Stimulated activated CD4-positive, alpha-beta T cell treated with anti-CD3 and anti-CD28 coated beads, Interleukin-4, amount 100 ng/mL, for 24 hours (primary cell): ENCODE data around the gene VTI1B.
"Not testable (repeated sequence)": the region's sequence is repeated elsewhere in the genome, so short reads cannot be mapped to it uniquely, and the experiment has no call there.

Source experiments
- DNase-seq: peaks from one replicate; pipeline ENCODE4 v3.0.0-alpha.2; 2020

Gene VTI1B

DNA sequence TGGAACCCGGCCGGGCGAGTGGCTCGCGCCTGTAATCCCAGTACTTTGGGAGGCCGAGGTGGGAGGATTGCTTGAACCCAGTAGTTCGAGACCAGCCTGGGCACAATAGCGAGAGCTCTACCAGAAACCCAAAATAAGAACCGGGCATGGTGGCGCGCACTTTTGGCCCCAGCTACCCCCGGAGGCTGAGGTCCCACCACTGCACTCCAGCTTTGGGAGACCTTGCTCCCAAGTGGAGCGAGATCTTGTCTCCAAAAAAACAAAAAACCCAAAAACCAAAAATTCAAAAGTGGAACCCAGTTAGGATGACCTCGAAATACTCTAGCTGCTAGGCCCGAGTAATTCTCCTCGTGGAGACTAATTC lies 769 bp upstream of the VTI1B start:
- no peak for DNase-seq

DNA sequence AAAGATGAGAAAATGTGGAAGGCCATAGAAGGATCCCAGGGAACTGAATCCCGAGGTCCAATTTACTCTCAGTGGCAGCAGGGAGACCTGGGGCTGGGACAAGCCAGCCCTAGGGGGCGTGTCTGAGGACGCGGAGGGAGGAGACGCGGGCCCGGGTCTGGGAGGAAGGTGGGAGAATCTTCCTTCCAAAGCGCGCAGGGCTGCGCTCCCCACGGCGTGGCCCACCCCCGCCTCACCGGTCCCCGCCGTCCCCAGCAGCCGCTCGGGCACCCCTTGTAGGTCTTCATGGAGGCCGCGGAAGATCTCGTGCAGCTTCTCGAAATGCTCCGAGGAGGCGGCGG lies 323 bp downstream of the VTI1B start:
- peak; percentile 60 for DNase-seq

DNA sequence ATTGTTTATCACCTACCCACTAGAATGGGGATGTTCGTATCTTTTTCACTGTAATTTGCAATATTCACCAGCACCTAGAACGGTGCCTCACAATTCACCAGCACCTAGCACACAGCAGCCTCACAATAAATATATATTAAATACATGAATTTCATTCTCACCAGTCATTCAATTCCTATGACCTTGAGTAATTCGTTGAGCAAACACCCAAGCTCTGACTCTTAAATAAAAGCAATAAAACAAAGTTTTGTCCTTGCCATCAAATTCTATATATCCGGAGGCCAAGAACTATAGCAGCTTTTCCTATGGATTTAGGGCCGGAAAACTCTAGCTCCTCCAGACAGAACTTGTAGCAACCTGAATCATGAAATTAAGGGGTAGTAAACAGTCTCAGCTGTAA lies 981 bp downstream of the VTI1B start:
- DNase-seq = no peak

DNA sequence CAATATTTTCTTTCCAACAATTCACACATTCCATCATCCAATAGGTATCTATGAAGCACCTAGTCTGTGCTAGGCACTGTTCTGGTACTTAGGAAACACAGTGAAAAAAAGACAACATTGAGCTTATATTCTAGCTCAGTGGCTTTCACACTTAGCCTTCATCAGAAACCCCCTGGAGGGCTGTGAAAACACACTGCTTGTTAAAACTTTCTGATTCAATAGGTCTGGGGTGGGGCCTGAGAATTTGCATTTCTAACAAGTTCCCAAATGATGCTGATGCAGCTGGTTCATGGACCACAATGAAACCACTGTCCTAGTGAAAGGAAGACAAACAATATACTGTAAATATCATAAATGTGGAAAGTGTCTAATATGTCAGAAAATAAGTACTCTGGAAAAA lies 5.9 kb downstream of the VTI1B start:
- peak; percentile 17 for DNase-seq

DNA sequence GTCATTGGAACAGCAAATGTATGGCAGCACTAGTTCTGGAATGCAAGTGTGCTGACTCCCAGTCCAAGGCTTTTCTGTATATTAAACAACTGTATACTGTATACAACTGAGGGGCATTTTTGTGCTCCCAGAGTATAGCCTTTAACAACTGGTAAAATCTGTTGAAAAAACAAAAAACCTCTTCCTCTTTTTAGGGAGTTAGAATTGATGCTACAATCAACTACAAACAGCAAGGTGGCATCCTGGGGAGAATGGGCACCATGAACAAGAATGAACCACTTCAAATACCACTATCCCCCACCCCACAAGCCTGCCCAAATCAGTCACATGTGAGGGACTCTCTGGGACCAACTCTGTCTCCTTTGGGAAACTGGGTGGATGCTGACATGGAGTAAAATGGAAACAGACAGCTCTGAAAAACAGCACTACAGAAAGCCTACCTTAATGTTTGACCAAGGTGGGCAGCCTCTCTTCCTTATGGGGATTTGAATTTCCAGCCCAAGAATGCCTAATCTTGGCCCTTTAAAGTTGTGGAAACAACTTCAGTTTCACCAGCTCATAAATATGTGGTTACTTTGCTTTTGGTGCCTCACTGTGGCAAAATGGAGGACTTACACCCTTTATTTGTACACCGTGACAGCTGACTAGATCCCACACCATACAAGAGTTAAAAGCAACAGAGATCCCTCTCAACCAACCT lies 7.5 kb downstream of the VTI1B start:
- DNase-seq = peak; percentile 30

DNA sequence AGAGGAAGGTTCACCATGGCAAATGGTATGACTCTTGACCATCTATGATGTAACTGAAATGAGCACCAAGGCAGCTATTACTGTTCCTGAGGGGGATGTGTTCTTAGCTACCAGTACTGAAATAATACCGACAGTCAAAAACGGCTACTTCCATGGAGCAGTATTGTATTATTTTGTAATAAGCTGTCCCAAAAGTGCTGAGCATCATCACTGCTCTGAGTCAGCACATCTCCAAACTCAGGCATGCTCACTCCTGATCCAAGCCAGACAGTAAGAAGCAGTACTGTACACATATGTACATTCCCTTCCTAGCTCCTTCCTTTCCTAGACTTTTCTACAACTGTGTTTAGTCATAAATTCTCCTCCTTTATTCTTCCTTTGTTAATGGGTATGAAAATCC lies 8.6 kb downstream of the VTI1B start:
- DNase-seq = no peak

DNA sequence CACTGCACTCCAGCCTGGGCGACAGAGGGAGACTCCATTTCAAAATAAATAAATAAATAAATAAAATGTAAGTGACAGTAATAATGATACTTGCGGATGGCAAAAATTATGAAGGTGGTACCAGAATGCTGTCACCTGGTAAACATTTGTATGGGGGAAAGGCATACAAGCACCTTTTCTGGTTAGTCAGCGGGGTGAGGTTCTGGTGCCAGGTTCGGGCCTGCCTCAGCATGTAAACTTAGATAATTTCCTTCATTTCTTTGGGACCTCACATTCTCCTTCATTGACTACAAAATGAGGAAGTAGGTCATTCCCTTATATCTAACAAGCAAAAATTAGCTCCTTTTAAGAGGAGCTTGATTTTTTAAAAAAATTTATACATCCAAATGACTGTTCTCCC lies 10.8 kb downstream of the VTI1B start:
- DNase-seq = no peak

DNA sequence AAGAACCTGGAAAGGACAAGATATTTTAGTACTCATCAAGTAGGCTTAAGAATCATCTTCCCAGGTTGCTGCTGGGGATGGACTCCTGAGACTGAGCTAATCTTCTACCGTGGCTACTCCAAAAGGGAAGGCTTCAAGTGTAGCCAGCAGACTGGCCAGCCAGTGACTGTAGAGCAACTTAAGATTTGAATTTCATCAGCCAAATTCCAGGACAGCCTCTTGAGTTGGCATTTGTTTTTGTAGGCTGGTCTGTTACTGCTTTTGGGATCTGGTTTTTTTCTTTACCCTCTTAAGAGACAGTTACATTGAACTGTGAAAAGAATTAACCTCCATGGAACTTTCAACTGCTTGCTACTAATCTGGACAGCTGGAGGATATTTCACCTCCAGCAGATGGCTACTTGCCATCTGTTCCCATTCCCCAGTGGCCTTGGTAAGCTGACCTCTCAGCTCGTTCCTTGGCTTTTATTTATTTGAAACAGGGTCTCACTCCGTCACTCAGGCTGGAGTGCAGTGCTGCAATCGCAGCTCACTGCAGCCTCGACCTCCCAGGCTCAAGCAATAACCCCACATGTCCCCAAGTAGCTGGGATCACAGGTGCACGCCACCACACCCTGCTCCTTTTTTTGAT lies 20.7 kb downstream of the VTI1B start:
- DNase-seq = no peak

DNA sequence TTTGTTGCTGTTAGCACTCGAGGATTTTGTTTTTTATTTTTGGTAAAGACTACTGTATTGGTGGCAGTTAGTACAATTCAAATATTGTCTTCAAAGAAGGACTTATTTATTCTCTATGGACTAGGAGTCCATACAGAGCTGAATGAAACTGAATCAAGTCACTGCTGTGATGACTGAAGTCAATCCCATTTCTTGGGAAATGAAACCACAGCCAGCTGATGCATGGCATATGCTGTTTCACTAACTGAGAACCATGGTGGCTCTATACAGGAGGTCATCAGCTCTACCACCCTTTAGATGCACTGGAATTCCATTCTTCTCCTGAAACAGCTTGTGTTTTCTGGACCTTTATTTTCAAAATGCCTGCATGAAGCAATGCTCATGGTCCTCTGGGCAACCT lies 22.2 kb downstream of the VTI1B start:
- no peak for DNase-seq

DNA sequence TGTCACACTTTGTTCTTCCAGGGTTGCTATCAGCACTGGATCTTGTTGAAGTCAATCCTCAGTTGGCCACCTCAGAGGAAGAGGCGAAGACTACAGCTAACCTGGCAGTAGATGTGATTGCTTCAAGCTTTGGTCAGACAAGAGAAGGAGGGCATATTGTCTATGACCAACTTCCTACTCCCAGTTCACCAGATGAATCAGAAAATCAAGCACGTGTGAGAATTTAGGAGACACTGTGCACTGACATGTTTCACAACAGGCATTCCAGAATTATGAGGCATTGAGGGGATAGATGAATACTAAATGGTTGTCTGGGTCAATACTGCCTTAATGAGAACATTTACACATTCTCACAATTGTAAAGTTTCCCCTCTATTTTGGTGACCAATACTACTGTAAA lies 23.7 kb downstream of the VTI1B start:
- no peak for DNase-seq

DNA sequence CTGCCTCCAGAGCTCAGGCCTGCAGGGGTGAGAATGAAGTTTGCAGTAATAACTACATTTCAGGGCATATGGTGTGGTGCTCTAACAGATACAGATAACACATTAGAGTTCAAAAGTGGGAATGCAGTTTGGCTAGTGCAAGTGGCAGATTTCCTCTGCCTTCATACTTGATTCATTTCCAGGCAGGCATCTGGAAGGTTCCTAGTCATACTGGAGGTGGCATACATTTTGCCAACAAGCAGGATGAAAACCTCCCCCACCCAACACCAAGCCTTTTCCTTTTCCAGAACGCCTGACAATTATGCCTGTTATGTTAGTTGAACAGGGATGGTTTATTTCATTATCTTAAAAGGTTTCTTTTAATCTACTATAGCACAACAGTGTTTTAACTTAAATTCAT lies 24.3 kb downstream of the VTI1B start:
- DNase-seq = no peak

DNA sequence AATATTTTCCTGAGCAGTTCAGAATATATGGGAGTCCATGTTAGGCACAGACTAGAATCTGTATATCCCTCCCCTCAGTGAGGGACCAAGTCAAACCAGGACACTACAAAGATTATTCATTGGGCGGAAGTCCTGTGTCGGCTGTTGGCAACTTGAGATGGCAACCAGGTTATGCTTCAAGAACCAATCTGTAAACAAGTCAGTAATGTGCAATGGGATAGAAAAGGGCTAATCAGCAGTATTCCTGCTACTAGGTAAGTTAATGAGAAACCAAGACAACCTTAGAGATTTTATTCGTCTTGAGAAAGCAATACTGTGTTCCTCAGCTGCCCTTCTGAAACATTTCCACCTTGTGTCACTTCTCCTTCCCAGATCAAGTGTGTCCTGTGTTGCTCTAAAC lies 28.3 kb downstream of the VTI1B start:
- no peak for DNase-seq

DNA sequence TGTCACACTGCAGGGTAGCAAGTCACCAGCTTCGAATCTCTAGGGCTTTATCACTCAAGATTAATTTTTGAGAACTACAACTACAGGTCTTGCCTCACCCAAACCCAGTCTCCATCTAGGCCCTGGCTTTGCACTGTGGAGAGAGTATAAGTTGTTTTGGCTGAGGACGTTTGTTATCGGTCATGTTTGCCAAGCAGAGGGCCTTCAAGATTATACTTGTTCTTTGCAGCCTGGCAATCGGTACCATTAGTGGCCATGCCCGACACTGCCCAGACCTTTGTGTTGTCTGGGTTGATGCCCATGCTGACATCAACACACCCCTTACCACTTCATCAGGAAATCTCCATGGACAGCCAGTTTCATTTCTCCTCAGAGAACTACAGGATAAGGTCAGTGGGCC lies 29.0 kb downstream of the VTI1B start:
- DNase-seq = no peak

DNA sequence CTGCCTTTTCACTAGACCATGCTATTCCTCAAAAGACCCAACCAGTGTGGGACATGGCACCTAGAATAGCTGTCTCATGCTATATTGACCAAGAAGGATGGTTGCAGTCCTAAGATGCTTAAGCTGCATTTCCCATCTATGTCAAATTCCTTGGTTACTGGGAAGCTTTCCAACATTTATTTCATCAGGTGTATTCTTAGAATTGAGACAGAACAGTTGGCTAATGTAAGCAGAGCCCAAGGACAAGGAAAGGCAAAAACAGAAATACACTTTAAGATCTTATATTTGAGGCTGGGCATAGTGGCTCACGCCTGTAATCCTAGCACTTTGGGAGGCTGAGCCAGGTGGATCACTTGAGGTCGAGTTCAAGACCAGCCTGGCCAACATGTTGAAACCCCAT lies 30.0 kb downstream of the VTI1B start:
- DNase-seq = no peak

DNA sequence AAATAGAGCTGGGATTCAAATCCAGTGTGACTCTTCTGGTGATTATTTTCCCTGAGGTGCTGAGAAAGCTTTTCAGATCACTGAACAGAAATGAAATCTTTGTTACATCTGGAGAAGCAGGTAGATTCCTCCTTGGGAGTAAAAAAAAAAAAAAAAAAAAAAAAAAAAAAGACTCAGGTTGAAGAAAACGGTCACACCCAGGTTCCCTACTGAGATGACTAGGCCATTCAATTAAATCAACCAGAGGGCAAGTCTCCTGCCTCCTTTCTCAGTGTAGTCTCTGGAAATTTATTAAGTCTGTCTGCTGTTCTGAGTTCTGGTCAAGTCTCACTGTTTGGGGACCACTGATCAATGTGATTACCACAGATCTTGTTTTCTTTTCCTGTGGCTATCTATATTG lies 30.7 kb downstream of the VTI1B start:
- DNase-seq = no peak

DNA sequence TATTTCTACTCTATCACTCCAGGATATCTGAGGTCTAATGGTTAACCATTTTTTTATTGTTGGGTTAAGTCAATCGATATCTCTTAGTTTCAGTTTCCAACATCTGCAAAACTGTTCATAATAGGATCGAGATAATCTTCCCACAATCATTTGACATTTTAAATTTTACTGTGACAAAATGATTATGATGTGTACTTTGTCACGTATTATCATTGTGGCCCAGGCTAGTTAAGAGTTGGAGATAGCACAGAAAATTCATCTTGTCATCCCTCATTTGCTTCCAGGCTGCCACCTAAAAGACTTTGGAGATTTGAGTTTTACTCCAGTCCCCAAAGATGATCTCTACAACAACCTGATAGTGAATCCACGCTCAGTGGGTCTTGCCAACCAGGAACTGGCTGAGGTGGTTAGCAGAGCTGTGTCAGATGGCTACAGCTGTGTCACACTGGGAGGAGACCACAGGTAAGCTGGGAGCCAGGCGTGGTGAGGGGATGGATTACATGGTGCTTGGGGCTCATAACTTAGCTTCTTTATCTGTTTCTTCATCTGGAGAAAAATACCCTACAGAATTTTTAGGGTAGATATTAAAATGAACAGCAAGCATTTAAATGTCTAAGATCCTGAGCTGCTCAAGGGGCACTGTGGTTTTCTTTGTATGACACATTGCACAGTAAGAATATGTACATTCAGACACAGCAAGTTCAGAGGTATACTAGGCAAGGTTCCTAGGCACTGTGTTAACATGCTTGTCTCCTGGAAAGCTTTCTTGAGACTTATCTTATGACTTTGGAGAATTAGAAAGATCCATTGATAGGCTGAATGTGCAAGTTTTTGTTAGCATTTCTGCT lies 32.3 kb downstream of the VTI1B start:
- DNase-seq = no peak

DNA sequence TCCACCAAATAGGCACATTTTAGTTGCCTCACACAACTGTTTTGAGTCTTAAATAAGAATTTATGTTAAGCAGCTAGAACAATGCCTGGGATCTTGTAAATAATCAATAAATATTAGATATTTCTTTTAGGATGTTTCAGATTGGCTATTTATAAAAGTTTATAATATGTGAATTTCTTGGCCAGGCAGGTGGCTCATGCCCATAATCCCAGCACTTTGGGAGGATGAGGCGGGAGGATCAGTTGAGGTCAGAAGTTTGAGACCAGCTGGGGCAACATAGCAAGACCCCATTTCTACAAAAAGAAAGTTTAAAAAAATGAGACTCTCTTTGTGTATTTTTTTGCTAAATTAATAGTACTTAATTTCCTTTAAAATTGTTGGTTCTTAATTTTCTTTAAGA lies 33.0 kb downstream of the VTI1B start:
- DNase-seq = no peak

DNA sequence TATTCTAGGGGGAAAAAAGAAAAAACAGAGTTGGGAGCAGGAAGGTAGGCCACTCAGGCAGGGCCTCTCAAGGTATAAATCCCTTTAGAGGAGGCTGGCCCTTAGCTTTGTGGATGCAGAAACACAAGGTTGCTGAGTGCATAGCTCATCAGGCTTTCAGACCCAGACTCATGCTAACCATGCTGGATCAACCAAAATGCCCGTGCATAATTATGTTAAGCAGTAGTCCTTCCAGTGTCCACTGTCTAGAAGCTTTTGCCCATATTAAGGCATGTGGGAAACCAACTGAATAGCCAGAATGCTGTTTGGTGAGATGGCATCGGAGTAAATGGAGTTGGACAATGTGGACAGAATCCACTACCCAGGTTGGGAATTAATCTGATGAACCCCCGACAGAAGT lies 35.8 kb downstream of the VTI1B start:
- no peak for DNase-seq

DNA sequence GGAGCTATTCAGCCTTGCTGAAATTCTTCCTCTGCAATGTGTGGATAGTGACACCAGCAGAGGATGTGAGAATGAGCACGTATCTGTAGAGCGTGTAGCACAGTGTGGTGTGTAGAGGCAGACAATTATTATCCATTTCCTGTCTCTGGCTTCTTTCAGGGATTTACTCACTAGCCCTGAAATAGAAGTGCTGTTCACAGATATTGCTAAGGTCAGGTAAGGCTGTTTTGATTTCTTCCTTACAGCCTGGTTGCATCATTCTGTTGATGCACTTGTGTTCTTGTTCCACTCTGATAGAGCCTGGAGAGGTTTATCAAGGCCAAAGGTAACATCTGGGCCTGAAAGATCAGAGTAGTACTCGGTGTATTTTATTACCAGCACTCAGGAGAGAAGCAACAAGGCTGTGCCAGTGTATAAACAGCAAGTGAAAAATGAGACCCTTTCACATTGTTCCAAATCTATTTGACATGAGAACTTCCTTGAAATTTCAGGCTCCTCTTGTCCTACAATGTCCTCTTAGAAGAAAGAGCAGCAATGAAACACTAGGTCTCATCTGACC lies 38.0 kb downstream of the VTI1B start:
- no peak for DNase-seq

DNA sequence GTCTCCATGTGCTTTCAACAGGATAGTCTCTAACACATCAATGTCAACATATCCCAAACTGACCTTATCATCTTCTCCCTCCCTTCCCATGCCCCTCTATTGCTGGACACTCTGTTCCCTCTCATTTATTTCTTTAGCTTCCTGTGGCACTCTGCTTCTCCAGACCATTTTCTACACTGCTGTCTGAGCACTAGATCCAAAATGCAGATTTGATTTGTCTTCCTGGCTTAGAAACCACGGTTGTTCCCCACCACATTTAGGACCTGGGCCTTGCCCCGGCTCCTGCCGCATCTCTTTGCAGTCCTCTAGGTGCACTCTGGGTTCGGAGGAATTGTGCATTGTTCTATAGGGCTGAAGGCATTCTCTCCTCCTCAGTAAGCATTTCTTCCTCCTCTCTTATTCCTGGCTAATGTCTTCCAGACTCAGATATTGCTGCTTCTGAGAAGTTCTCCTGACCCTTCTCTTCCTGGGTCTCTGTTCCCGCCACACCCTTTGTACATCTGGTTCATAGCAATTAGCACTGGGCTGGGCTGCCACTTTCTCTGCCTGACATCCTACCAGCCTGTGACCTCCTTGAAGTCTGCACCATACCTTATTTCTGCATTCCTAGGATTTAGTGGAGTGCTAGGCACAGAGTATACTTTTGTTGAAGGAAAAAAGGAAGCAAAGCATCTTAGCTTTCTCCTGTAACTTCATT lies 40.8 kb downstream of the VTI1B start:
- no peak for DNase-seq

DNA sequence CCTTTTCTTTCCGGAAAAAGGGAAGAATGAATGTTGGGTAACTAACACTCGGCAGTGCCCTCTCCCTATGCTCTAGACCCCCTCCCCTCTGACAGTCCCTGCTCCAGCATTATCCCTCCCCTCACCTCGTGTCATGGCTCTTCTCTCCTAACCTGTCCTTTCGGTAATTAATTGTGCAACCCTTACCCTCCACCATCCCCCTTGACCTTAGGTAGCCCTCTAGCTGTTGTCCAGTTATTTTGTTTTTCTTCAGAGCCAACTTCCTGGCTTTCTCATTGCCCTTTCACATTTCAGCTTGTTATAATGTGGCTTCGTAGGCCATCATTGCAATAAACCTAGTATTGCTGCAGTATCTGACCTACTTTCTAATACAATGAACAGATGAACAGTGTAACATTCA lies 43.5 kb downstream of the VTI1B start:
- no peak for DNase-seq

DNA sequence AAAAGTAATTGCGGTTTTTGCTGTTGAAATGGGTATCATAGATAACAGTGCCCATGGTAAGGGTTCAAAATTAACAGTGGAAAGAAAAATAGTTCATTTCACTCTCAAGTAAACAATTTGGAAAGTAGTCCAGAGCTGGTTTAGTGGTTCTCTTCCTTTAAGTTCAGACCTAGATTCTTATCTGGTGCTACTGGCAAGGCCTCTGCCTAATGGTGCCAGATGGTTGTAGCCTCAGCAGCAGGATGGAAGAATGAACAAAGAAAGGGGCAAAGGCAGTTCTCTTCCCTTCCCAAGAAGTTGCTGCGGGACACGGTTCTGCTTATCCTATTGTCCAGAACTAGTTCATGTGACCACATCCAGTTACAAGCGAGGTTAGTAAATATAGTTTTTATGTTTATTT lies 44.2 kb downstream of the VTI1B start:
- DNase-seq = no peak

DNA sequence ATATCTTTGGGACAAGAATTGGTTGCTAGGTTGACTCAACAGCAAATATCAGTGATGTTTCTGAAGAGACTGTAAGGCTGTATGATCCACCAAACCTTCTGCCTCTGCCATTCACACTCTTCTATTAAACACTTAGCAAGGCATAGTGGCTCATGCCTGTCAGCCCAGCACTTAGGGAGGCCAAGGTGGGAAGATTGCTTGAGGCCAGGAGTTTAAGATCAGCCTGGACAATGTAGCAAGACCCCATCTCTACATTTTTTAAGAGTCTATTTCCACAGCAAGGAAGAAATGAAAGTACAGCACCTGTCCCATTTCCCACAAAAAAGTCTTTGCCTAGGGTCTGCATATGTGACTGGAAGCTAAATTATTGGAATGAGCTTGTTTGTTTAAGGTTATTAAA lies 46.9 kb downstream of the VTI1B start:
- no peak for DNase-seq

DNA sequence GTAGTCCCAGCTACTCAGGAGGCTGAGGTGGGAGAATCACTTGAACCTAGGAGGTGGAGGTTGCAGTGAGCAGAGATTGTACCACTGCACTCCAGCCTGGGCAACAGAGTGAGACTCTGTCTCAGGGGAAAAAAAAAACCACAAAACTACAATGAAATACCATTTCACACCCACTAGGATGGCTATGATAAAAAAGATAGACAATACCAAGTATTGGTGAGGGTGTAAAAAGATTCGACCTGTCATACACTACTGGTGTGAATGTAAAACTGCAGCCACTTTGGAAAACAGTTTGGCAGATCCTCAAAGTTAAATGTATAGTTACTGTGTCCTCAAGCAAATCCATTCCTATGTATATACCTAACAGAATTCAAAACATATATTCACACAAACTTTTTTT lies 48.3 kb downstream of the VTI1B start:
- not testable (repeated sequence) for DNase-seq
